GM12865 (cell line): Measurements from ENCODE around the gene MAN1B1.

Source experiments
- DNase-seq: peaks from one replicate; pipeline ENCODE4 v3.0.0; 2010; ENCODE audit warnings: low read depth
- H3K4me3 ChIP-seq: 2 replicates; pipeline ENCODE4 v1.5.1; 2011; ENCODE audit warnings: mild to moderate bottlenecking, low read depth, low read length, control low read depth
- TF ChIP-seq, protein P1 (sequence below): IDR thresholded peaks from 2 replicates; pipeline ENCODE4 v1.5.1; 2011; ENCODE audit warnings: low read length, control low read depth, low read depth, inconsistent platforms; ENCODE audit not compliant: insufficient read depth; ENCODE audit errors: missing control alignments

The MAN1B1 gene

DNA sequence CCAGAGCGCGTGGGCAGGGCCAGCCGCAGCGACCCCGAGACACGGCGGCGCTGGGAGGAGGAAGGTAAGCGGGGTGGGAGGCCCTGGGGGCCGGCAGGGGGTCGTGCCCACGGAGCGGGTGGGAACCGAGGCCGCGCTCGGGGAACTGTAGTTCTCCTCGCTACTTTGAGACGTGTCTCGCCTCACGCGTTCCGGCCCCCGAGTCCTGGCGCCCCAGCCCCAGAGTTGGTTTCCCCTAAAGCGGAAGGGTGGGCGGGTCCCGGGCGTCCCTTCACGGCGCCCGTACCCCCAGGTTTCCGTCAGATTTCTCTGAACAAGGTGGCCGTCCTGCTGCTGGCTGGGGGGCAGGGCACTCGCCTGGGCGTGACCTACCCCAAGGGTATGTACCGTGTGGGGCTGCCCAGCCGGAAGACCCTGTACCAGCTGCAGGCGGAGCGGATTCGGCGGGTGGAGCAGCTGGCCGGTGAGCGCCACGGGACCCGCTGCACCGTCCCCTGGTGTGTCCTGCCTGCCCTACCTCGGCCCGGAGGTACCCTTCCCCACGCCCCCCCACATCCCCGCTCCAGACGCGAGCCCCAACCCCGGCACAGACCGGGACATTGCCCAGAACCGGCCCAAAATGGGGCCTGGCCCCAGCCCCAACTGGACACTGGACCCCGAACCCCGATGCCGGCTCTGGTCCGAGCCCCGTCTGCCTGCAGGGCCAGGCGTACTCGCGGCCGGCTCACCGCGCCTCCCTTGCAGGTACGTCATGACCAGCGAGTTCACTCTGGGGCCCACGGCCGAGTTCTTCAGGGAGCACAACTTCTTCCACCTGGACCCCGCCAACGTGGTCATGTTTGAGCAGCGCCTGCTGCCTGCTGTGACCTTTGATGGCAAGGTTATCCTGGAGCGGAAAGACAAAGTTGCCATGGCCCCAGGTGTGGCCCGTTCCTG, 8.8 kb upstream of the MAN1B1 start:
- TF ChIP-seq, protein P1, sequence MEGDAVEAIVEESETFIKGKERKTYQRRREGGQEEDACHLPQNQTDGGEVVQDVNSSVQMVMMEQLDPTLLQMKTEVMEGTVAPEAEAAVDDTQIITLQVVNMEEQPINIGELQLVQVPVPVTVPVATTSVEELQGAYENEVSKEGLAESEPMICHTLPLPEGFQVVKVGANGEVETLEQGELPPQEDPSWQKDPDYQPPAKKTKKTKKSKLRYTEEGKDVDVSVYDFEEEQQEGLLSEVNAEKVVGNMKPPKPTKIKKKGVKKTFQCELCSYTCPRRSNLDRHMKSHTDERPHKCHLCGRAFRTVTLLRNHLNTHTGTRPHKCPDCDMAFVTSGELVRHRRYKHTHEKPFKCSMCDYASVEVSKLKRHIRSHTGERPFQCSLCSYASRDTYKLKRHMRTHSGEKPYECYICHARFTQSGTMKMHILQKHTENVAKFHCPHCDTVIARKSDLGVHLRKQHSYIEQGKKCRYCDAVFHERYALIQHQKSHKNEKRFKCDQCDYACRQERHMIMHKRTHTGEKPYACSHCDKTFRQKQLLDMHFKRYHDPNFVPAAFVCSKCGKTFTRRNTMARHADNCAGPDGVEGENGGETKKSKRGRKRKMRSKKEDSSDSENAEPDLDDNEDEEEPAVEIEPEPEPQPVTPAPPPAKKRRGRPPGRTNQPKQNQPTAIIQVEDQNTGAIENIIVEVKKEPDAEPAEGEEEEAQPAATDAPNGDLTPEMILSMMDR, result no peak
- DNase-seq, result peak; percentile 66
- peak overlapping the region; percentile 73 for H3K4me3 ChIP-seq

DNA sequence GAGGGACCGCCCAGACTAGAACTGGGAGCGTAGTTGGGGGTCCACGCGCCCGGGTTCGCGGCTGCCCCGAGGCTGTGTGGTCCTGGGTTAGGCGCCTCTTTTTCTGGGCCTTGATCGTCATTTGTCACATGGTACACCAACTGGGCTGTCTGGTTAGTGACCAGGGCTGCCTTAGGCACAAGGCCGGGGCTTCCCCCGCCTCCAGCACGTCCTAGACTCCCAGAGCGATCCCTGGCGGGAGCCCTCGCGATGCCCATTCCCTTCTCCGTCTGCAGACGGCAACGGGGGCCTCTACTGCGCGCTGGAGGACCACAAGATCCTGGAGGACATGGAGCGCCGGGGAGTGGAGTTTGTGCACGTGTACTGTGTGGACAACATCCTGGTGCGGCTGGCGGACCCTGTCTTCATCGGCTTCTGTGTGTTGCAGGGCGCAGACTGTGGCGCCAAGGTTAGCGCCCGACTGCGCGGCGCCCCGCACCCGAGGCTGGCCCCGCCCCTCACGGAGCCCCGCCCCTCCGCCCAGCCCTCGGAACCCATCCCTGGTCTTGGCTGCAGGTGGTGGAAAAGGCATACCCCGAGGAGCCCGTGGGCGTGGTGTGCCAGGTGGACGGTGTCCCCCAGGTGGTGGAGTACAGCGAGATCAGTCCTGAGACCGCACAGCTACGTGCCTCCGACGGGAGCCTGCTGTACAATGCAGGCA, 7.9 kb upstream of the MAN1B1 start:
- TF ChIP-seq, protein P1, result no peak
- DNase-seq, result no peak
- H3K4me3 ChIP-seq, result peak overlapping the region; percentile 73

GRCh38 chr9:137079401-137079787, 7.4 kb upstream of the MAN1B1 start:
- H3K4me3 ChIP-seq, result no peak overlapping the region
- TF ChIP-seq, protein P1, result no peak
- DNase-seq, result no peak

- TF ChIP-seq, protein P1, result no peak
- DNase-seq, result no peak
- no peak overlapping the region for H3K4me3 ChIP-seq
These were observed 6.3 kb upstream of the MAN1B1 start for GRCh38 chr9:137080260-137081122.

GRCh38 chr9:137082222-137082924, 4.4 kb upstream of the MAN1B1 start:
- DNase-seq, result no peak
- H3K4me3 ChIP-seq, result no peak overlapping the region
- TF ChIP-seq, protein P1, result no peak

DNA sequence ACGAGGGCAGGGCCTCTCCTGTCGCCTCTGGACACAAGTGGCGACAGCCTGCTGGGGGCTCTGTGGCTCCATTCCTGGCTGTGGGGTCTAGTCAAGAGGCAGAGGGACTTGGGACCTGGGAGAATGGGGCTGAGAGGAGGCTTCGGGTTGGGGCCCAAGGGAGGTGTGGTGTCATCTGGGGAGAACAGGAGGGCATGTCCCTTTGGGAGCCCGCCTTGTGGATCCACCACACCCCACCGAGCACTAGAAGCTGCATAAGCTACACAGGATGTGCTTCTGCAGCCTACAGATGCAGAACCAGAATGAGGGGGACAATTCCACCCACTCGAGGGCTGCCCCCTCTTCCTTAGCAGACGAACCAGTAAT, 3.9 kb upstream of the MAN1B1 start:
- H3K4me3 ChIP-seq, result no peak overlapping the region
- TF ChIP-seq, protein P1, result no peak
- no peak for DNase-seq
